SKM-1 (cell line): ENCODE measurements around the gene LRRC53.

Experiments
- DNase-seq: peaks from one replicate; lab custom pipeline; 2025; ENCODE audit not compliant: unreplicated experiment; lab: John Stamatoyannopoulos, UW

The LRRC53 gene

GRCh38 chr1:74512170-74512915, at the start of gene LRRC53:
LRRC53 (minus strand) TSS chr1:74512611; CDS start chr1:74483349, 29,262 bp downstream.
- DNase-seq: no peak

- DNase-seq: no peak
Measured at GRCh38 chr1:74549932-74550331, 37.5 kb upstream of the LRRC53 start.

GRCh38 chr1:74548961-74549750, 36.7 kb upstream of the LRRC53 start:
- DNase-seq: no peak

- no peak for DNase-seq
Measured at GRCh38 chr1:74545821-74546220, 33.4 kb upstream of the LRRC53 start.

GRCh38 chr1:74534241-74534640, 21.8 kb upstream of the LRRC53 start:
- DNase-seq: no peak

- DNase-seq: no peak
Measured at GRCh38 chr1:74531796-74532195, 19.4 kb upstream of the LRRC53 start.

- DNase-seq: no peak
Measured at GRCh38 chr1:74530892-74531291, 18.5 kb upstream of the LRRC53 start.

- DNase-seq: no peak
Measured at GRCh38 chr1:74528123-74528522, 15.7 kb upstream of the LRRC53 start.

- no peak for DNase-seq
Measured at GRCh38 chr1:74526708-74527107, 14.3 kb upstream of the LRRC53 start.

- DNase-seq: no peak
Measured at GRCh38 chr1:74523873-74524480, 11.6 kb upstream of the LRRC53 start.

- no peak for DNase-seq
Measured at GRCh38 chr1:74522148-74522547, 9.7 kb upstream of the LRRC53 start.

- DNase-seq: no peak
Measured at GRCh38 chr1:74517599-74518051, 5.2 kb upstream of the LRRC53 start.

- DNase-seq: no peak
Measured at GRCh38 chr1:74513411-74514300, 1.2 kb upstream of the LRRC53 start.

- no peak for DNase-seq
Measured at GRCh38 chr1:74508449-74508848, 4.0 kb downstream of the LRRC53 start.

GRCh38 chr1:74505928-74506710, 6.3 kb downstream of the LRRC53 start:
- DNase-seq: no peak

- DNase-seq: no peak
Measured at GRCh38 chr1:74504933-74505512, 7.4 kb downstream of the LRRC53 start.

- DNase-seq: peak; percentile 55
Measured at GRCh38 chr1:74504125-74504932, 8.1 kb downstream of the LRRC53 start.

GRCh38 chr1:74502858-74503257, 9.6 kb downstream of the LRRC53 start:
- DNase-seq: no peak

- DNase-seq: no peak
Measured at GRCh38 chr1:74502432-74502831, 10.0 kb downstream of the LRRC53 start.
